ENCODE results near the gene CCDC39. TPM values are rescaled to one million over a fixed set of nuclear protein-coding genes. Genes with fewer than 3 reads are reported as not detected.

Gene CCDC39
- total and polyA plus RNA-seq, 2 of the 4 experiments (the other 2 are of a cell fraction) = not detected

- TF ChIP-seq RFX5 (IDR thresholded peaks at IDR 0.05; ENCODE audit: low read depth, low read length) = no peak
- no peak for TF ChIP-seq MAFK (IDR thresholded peaks at IDR 0.05; ENCODE audit: low read depth, low read length)
- no peak for TF ChIP-seq FOS (IDR thresholded peaks at IDR 0.05; ENCODE audit: low read depth, low read length)
- no peak for TF ChIP-seq CHD1 (IDR thresholded peaks at IDR 0.05; ENCODE audit: low read depth, low read length)
- H4K5ac ChIP-seq (ENCODE audit: low read depth, low read length) = no peak overlapping the region
- no peak overlapping the region for H3K18ac ChIP-seq (ENCODE audit: low read depth, low read length)
- no peak overlapping the region for H3K14ac ChIP-seq (replicated peaks; ENCODE audit: low read depth, low read length)
- ATAC-seq (ENCODE audit: low read depth) = no peak; the same call in 1 of the 2 replicates
- dilution Hi-C loops (cut with HindIII; ENCODE audit: low sequenced_read_pairs, unreplicated experiment) = no loop called here
- H4K8ac ChIP-seq (ENCODE audit: low read depth in 2 of 2, low read length in 2 of 2) = no peak overlapping the region
- H3K36me3 ChIP-seq (ENCODE audit: control insufficient read depth, insufficient read depth, low read length) = no peaks in the 10 kb centered on the region
- H3K9ac ChIP-seq (ENCODE audit: low read depth, low read length) = no peak overlapping the region
- ChIA-PET CTCF (no interaction called here), POLR2A (ENCODE audit: unreplicated experiment) (no interaction called here)
- H3K4ac ChIP-seq (ENCODE audit: low read depth, low read length) = no peak overlapping the region
- no TSS peak for BruUV-seq (replicated peaks)
- no peak overlapping the region for H3K4me3 ChIP-seq (ENCODE audit: insufficient read depth, low read depth, low read length)
- H2BK120ac ChIP-seq (ENCODE audit: low read depth, low read length) = no peak overlapping the region
- H2AK5ac ChIP-seq (ENCODE audit: low read depth, low read length) = no peak overlapping the region
- H3K27me3 ChIP-seq (ENCODE audit: control insufficient read depth, insufficient read depth, low read length) = no peaks in the 10 kb centered on the region
- H2BK15ac ChIP-seq (ENCODE audit: low read depth, low read length) = no peak overlapping the region
- in situ Hi-C loops (cut with MboI; ENCODE audit: low sequenced_read_pairs) = no loop called here
- H3K9me3 ChIP-seq (ENCODE audit: control insufficient read depth, insufficient read depth, low read length) = no peaks in the 10 kb centered on the region
- no peak overlapping the region for H2AK9ac ChIP-seq (replicated peaks; ENCODE audit: low read depth, low read length, poor library complexity)
- H2BK20ac ChIP-seq (ENCODE audit: low read depth, low read length) = no peak overlapping the region
- intact Hi-C loops (cut with micrococcal nuclease) = no loop called here
- no peaks in the 10 kb centered on the region for H3K9me1 ChIP-seq (ENCODE audit: insufficient read depth, low read length)
- no peaks in the 10 kb centered on the region for H3K4me1 ChIP-seq (ENCODE audit: control insufficient read depth, insufficient read depth, low read length)
- no peak overlapping the region for H3K23ac ChIP-seq (ENCODE audit: low read depth, low read length)
- no peak overlapping the region for H3K4me2 ChIP-seq (ENCODE audit: low read depth, low read length)
- WGBS, 2 experiments (ENCODE audit: extremely low coverage in 2 of 2, insufficient read length in 1 of 2) = 0% methylated on average over 1 of the region's 2 CpGs; no CpG with 5 or more reads in 1 of the 2 experiments
- no peaks in the 10 kb centered on the region for H4K20me1 ChIP-seq (ENCODE audit: insufficient read depth, low read length)
- no peak overlapping the region for H3K56ac ChIP-seq (ENCODE audit: extremely low read depth, insufficient read depth, low read length)
- no peaks in the 10 kb centered on the region for H3K79me1 ChIP-seq (ENCODE audit: low read depth in 1 of 2, low read length in 2 of 2)
- H4K91ac ChIP-seq (ENCODE audit: insufficient read depth, low read depth, low read length) = no peak overlapping the region
- H2AFZ ChIP-seq (replicated peaks; ENCODE audit: low read length, poor library complexity) = no peak overlapping the region
- no peak overlapping the region for H2BK5ac ChIP-seq (ENCODE audit: low read depth, low read length, poor library complexity, severe bottlenecking)
- no peak for DNase-seq
- H3K27ac ChIP-seq (ENCODE audit: insufficient read depth, low read length) = no peak overlapping the region
Measured at GRCh38 chr3:180633722-180634121, 45.6 kb downstream of the CCDC39 start.
